SH-SY5Y (cell line): ENCODE measurements around the gene RLN2.

Experiments
- GATA2 ChIP-seq: IDR thresholded peaks from 2 replicates; pipeline ENCODE4 v1.6.1; 2011; ENCODE audit warnings: mild to moderate bottlenecking, low read depth, low read length
- GATA3 ChIP-seq: IDR thresholded peaks from 2 replicates; pipeline ENCODE4 v1.6.1; 2011; ENCODE audit warnings: low read depth, mild to moderate bottlenecking, low read length, moderate library complexity

GRCh38 chr9:5326893-5327548 lies 22.5 kb upstream of the RLN2 start:
- TF ChIP-seq GATA3 (no peak), GATA2 (no peak)
